Nephron (organoid): ENCODE data around the gene CUL5.
A peak's percentile ranks its signal among the peaks of the same experiment; 100 is the strongest.

ENCODE experiments used
- H3K27ac Mint-ChIP-seq, 3 experiments: 2 replicates each; pipeline ENCODE4 v1.8.0; 2020; ENCODE audit warnings: mixed read lengths in 3 of 3, mild to moderate bottlenecking in 2 of 3, moderate library complexity in 1 of 3
- H3K27me3 Mint-ChIP-seq: 2 replicates; pipeline ENCODE4 v1.8.0; 2021; ENCODE audit warnings: low read depth, mild to moderate bottlenecking, moderate library complexity, mixed read lengths
- H3K36me3 Mint-ChIP-seq: 2 replicates; pipeline ENCODE4 v1.8.0; 2020; ENCODE audit warnings: low read depth, mixed read lengths
- H3K4me1 Mint-ChIP-seq: 2 replicates; pipeline ENCODE4 v1.8.0; 2020; ENCODE audit warnings: mixed read lengths
- H3K4me3 Mint-ChIP-seq, 3 experiments: 2 replicates each; pipeline ENCODE4 v1.8.0; 2020; ENCODE audit warnings: mild to moderate bottlenecking in 3 of 3, mixed read lengths in 3 of 3, moderate library complexity in 2 of 3
- H3K9me3 Mint-ChIP-seq: 2 replicates; pipeline ENCODE4 v1.8.0; 2020; ENCODE audit warnings: mixed read lengths
- CTCF ChIP-seq, 3 experiments: fragments of 200-600 bp; sonication (generic); IDR thresholded peaks; one replicate each; pipeline ENCODE4 v1.5.0; 2021; ENCODE audit warnings: antibody characterized with exemption in 3 of 3; ENCODE audit not compliant: unreplicated experiment in 3 of 3

Gene CUL5

GRCh38 chr11:108037211-108037610 lies 28.5 kb downstream of the CUL5 start:
- no peaks in the 10 kb centered on the region for H3K9me3 Mint-ChIP-seq
- peak overlapping the region in 1 of 3 experiments; percentile 86 for H3K27ac Mint-ChIP-seq
- no peak overlapping the region for H3K4me3 Mint-ChIP-seq
- H3K27me3 Mint-ChIP-seq, result no peaks in the 10 kb centered on the region
- peaks cover 60% of the 10 kb centered on the region for H3K36me3 Mint-ChIP-seq
- no peak for TF ChIP-seq CTCF (IDR thresholded peaks at IDR 0.05; ENCODE audit: unreplicated experiment in 3 of 3)
- H3K4me1 Mint-ChIP-seq, result peaks cover 5% of the 10 kb centered on the region

DNA sequence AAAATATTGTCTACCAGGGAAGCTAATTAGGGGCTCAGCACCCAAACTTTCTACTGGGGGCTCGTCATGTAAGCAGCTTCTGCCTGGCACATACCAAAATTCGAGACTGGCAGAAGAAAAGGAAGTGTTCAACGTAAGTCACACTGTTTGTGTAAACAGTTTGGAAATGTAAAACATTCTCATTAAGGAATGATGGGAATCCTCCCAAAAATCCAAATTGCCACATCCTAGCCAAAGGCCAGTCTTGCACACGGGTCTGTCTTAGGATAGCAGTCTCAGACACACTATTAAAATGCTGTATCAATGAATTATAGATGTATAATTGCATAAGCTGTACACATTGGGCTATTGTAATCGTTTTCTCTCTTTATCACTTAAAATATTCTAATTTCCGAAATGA lies 28.9 kb downstream of the CUL5 start:
- no peaks in the 10 kb centered on the region for H3K27me3 Mint-ChIP-seq
- H3K27ac Mint-ChIP-seq, result peak overlapping the region in 1 of 3 experiments; percentile 86
- H3K36me3 Mint-ChIP-seq, result peaks cover 55% of the 10 kb centered on the region
- H3K4me3 Mint-ChIP-seq, result no peak overlapping the region
- no peaks in the 10 kb centered on the region for H3K9me3 Mint-ChIP-seq
- no peak for TF ChIP-seq CTCF (IDR thresholded peaks at IDR 0.05; ENCODE audit: unreplicated experiment in 3 of 3)
- H3K4me1 Mint-ChIP-seq, result peaks cover 5% of the 10 kb centered on the region

GRCh38 chr11:108048269-108048668 lies 39.6 kb downstream of the CUL5 start:
- H3K4me1 Mint-ChIP-seq, result no peaks in the 10 kb centered on the region
- TF ChIP-seq CTCF (IDR thresholded peaks at IDR 0.05; ENCODE audit: unreplicated experiment in 3 of 3), result no peak
- H3K4me3 Mint-ChIP-seq, result no peak overlapping the region
- no peaks in the 10 kb centered on the region for H3K27me3 Mint-ChIP-seq
- H3K27ac Mint-ChIP-seq, result no peak overlapping the region
- no peaks in the 10 kb centered on the region for H3K9me3 Mint-ChIP-seq
- H3K36me3 Mint-ChIP-seq, result peaks cover 45% of the 10 kb centered on the region

- Mint-ChIP-seq H3K27me3 (no peaks in the 10 kb centered on the region), H3K27ac (no peak overlapping the region)
These were observed 53.6 kb downstream of the CUL5 start for GRCh38 chr11:108062336-108062735.

DNA sequence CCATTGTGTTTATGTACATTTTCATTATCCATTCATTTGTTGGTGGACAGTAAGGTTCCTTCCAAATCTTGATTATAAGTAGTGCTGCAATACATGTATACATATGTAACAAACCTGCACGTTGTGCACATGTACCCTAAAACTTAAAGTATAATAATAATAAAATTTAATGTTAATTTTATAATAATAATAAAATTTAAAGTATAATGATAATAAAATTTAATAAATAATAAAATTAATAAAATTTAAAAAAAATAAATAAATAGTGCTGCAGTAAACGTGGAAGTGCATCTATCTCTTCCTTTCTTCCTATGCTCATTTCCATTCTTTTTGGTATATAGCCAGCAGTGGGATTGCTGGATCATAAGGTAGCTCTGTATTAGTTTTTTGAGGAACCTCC lies 54.7 kb downstream of the CUL5 start:
- Mint-ChIP-seq H3K27me3 (no peaks in the 10 kb centered on the region), H3K36me3 (peaks cover 70% of the 10 kb centered on the region), H3K27ac (no peak overlapping the region), H3K4me3 (no peak overlapping the region), H3K4me1 (no peaks in the 10 kb centered on the region), H3K9me3 (peaks cover 2% of the 10 kb centered on the region)
- no peak for TF ChIP-seq CTCF (IDR thresholded peaks at IDR 0.05; ENCODE audit: unreplicated experiment in 3 of 3)

More at GRCh38 chr11:108062336-108062735, 53.6 kb downstream of the CUL5 start:
- TF ChIP-seq CTCF (IDR thresholded peaks at IDR 0.05; ENCODE audit: unreplicated experiment in 3 of 3), result no peak
- H3K4me1 Mint-ChIP-seq, result no peaks in the 10 kb centered on the region
- peaks cover 2% of the 10 kb centered on the region for H3K9me3 Mint-ChIP-seq
- no peak overlapping the region for H3K4me3 Mint-ChIP-seq
- H3K36me3 Mint-ChIP-seq, result peaks cover 75% of the 10 kb centered on the region

- Mint-ChIP-seq H3K27ac (peak overlapping the region in 1 of 3 experiments; percentile 37), H3K9me3 (no peaks in the 10 kb centered on the region), H3K4me3 (no peak overlapping the region), H3K4me1 (no peaks in the 10 kb centered on the region), H3K27me3 (no peaks in the 10 kb centered on the region), H3K36me3 (peaks cover 38% of the 10 kb centered on the region)
- no peak for TF ChIP-seq CTCF (IDR thresholded peaks at IDR 0.05; ENCODE audit: unreplicated experiment in 3 of 3)
These were observed 61.2 kb downstream of the CUL5 start for GRCh38 chr11:108069947-108070346.
